ENCODE results near the gene ZNF280A. TPM values are rescaled to one million over a fixed set of nuclear protein-coding genes. Genes with fewer than 3 reads are reported as not detected.
"Not testable (repeated sequence)": the region's sequence is repeated elsewhere in the genome, so short reads cannot be mapped to it uniquely, and the experiment has no call there.

ZNF280A gene
- total and polyA plus RNA-seq, 2 experiments from 2014 or later: not detected

DNA sequence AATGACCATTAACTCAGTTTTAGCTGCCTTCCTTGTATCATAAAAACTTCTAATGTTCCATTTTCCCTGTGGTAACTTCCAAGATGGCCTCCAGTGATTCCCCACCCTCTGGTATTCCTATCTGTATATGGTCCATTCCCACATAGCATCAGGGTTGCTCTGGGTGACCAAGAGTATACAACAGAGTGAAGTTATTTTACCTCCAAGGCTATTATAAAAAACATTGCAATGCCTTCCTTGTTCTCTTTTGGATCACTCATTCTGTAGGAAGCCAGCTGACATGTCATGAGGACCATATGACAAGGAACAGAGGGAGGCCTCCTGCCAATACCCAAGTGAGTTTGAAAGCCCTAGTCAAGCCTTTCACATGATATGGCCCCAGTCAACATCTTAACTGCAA lies 41.6 kb downstream of the ZNF280A start:
- no peak for ATAC-seq
- H3K27me3 ChIP-seq (ENCODE audit: insufficient read depth): peaks cover 96% of the 10 kb centered on the region
- no peak overlapping the region for H3K4me2 ChIP-seq
- no peaks in the 10 kb centered on the region; the same call in 2 of the 3 replicates for H3K9me3 Mint-ChIP-seq
- H3K4me1 Mint-ChIP-seq: peaks cover 8% of the 10 kb centered on the region; the same call in 2 of the 3 replicates
- no peak overlapping the region for H3K4me3 Mint-ChIP-seq
- no peaks in the 10 kb centered on the region for H3K36me3 ChIP-seq (ENCODE audit: insufficient read depth)
- no peak overlapping the region for H3K4me3 ChIP-seq
- no peaks in the 10 kb centered on the region; the same call in 1 of the 2 replicates for H4K20me1 ChIP-seq (replicated peaks; ENCODE audit: insufficient read depth)
- no peak overlapping the region for H2AFZ ChIP-seq
- H3K4me1 ChIP-seq (ENCODE audit: insufficient read depth): peaks cover 8% of the 10 kb centered on the region
- no peak for DNase-seq (ENCODE audit: low spot score)
- no peak overlapping the region for H3K27ac ChIP-seq (ENCODE audit: low read depth)
- no peaks in the 10 kb centered on the region for H3F3A ChIP-seq (replicated peaks; ENCODE audit: low read depth)
- H3K36me3 Mint-ChIP-seq (ENCODE audit: low read depth): no peaks in the 10 kb centered on the region
- no peak for TF ChIP-seq NANOG (IDR thresholded peaks at IDR 0.05; ENCODE audit: borderline replicate concordance)
- H3K79me2 ChIP-seq (replicated peaks; ENCODE audit: insufficient read depth): no peaks in the 10 kb centered on the region
- H3K27ac Mint-ChIP-seq: no peak overlapping the region
- H3K27me3 Mint-ChIP-seq (ENCODE audit: insufficient read depth, low read depth, poor library complexity): peaks cover 26% of the 10 kb centered on the region
- H3K9me2 ChIP-seq (ENCODE audit: insufficient read depth): no peaks in the 10 kb centered on the region

DNA sequence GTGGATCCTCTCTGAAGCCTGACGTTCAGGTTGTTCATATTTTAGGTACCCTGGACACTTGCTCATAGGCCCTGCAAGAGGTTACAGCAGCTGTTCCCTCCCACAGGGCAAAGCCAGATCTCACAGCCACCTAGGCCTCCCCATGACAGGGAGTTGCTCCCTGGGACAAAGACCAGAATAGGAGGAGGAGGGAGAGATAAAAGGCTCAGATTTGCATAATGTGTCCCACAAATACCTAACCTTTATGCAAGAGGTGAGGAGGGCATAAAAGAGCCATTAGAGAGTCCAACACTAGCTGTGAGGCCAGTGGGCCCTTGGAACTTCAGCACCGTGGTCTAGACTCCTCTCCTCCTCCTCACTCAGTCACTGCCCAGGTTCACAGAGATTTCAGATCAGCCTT lies 45.3 kb downstream of the ZNF280A start:
- H3K4me1 ChIP-seq (ENCODE audit: insufficient read depth): peaks cover 8% of the 10 kb centered on the region
- peaks cover 2% of the 10 kb centered on the region; the same call in 2 of the 3 replicates for H3K36me3 Mint-ChIP-seq (ENCODE audit: low read depth)
- H3K79me2 ChIP-seq (replicated peaks; ENCODE audit: insufficient read depth): no peaks in the 10 kb centered on the region
- no peak overlapping the region for H2AFZ ChIP-seq
- no peak overlapping the region for H3K4me3 Mint-ChIP-seq
- no peaks in the 10 kb centered on the region for H3K9me2 ChIP-seq (ENCODE audit: insufficient read depth)
- H3K4me1 Mint-ChIP-seq: peaks cover 8% of the 10 kb centered on the region; the same call in 2 of the 3 replicates
- DNase-seq (ENCODE audit: low spot score) (peak; percentile 20), ATAC-seq (peak; percentile 84)
- no peaks in the 10 kb centered on the region for H3F3A ChIP-seq (replicated peaks; ENCODE audit: low read depth)
- peak overlapping the region; percentile 29; the same call in 1 of the 2 replicates for H3K4me2 ChIP-seq
- H4K20me1 ChIP-seq (replicated peaks; ENCODE audit: insufficient read depth): no peaks in the 10 kb centered on the region; the same call in 1 of the 2 replicates
- H3K27me3 Mint-ChIP-seq (ENCODE audit: insufficient read depth, low read depth, poor library complexity): peaks cover 26% of the 10 kb centered on the region
- H3K27ac Mint-ChIP-seq: no peak overlapping the region
- H3K36me3 ChIP-seq (ENCODE audit: insufficient read depth): no peaks in the 10 kb centered on the region
- no peak overlapping the region for H3K27ac ChIP-seq (ENCODE audit: low read depth)
- TF ChIP-seq, protein P1, sequence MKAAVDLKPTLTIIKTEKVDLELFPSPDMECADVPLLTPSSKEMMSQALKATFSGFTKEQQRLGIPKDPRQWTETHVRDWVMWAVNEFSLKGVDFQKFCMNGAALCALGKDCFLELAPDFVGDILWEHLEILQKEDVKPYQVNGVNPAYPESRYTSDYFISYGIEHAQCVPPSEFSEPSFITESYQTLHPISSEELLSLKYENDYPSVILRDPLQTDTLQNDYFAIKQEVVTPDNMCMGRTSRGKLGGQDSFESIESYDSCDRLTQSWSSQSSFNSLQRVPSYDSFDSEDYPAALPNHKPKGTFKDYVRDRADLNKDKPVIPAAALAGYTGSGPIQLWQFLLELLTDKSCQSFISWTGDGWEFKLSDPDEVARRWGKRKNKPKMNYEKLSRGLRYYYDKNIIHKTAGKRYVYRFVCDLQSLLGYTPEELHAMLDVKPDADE (IDR thresholded peaks at IDR 0.05): no peak
- no peak for TF ChIP-seq CREB1 (CRISPR knock-in tag; IDR thresholded peaks at IDR 0.05; ENCODE audit: low read depth)
- peaks cover 13% of the 10 kb centered on the region for H3K9me3 Mint-ChIP-seq
- H3K27me3 ChIP-seq (ENCODE audit: insufficient read depth): peaks cover 97% of the 10 kb centered on the region
- H3K4me3 ChIP-seq: no peak overlapping the region

DNA sequence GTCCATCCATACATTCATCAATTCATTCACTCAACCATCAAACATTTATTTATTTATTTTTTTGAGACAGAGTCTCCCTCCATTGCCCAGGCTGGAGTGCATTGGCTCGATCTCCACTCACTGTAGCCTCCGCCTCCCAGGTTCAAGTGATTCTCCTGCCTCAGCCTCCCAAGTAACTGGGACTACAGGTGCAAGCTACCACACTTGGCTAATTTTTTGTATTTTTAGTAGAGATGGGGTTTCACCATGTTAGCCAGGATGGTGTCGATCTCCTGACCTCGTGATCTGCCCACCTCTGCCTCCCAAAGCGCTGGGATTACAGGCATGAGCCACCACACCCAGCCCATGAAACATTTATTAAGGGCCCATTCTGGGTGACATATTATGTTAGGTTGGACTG lies 49.0 kb downstream of the ZNF280A start:
- H3K4me3 ChIP-seq: not testable (repeated sequence)

GRCh38 chr22:22469527-22469926 lies 50.5 kb downstream of the ZNF280A start:
- H3F3A ChIP-seq (replicated peaks; ENCODE audit: low read depth): no peaks in the 10 kb centered on the region
- H3K36me3 ChIP-seq (ENCODE audit: insufficient read depth): 0 out of 2 replicates have a peak, but pooled peaks cover 3% of the 10 kb centered on the region
- peaks cover 3% of the 10 kb centered on the region for H3K4me1 ChIP-seq (ENCODE audit: insufficient read depth)
- peaks cover 11% of the 10 kb centered on the region; the same call in 2 of the 3 replicates for H3K36me3 Mint-ChIP-seq (ENCODE audit: low read depth)
- H3K27ac Mint-ChIP-seq: no peak overlapping the region
- no peaks in the 10 kb centered on the region for H3K79me2 ChIP-seq (replicated peaks; ENCODE audit: insufficient read depth)
- no peak overlapping the region for H3K4me2 ChIP-seq
- H3K4me1 Mint-ChIP-seq: peaks cover 3% of the 10 kb centered on the region; the same call in 2 of the 3 replicates
- ATAC-seq: no peak
- H3K27ac ChIP-seq (ENCODE audit: low read depth): no peak overlapping the region
- no peak for DNase-seq (ENCODE audit: low spot score)
- no peak overlapping the region for H2AFZ ChIP-seq
- peaks cover 100% of the 10 kb centered on the region for H3K27me3 ChIP-seq (ENCODE audit: insufficient read depth)
- H3K9me2 ChIP-seq (ENCODE audit: insufficient read depth): no peaks in the 10 kb centered on the region
- peaks cover 50% of the 10 kb centered on the region for H3K27me3 Mint-ChIP-seq (ENCODE audit: insufficient read depth, low read depth, poor library complexity)
- peaks cover 43% of the 10 kb centered on the region for H3K9me3 Mint-ChIP-seq
- H4K20me1 ChIP-seq (replicated peaks; ENCODE audit: insufficient read depth): no peaks in the 10 kb centered on the region; the same call in 1 of the 2 replicates
- no peak overlapping the region for H3K4me3 Mint-ChIP-seq
- H3K4me3 ChIP-seq: no peak overlapping the region
- TF ChIP-seq CTCF (conservative IDR thresholded peaks at IDR 0.05; ENCODE audit: low read depth in 2 of 2) (no peak), CREB1 (CRISPR knock-in tag; IDR thresholded peaks at IDR 0.05; ENCODE audit: low read depth) (no peak), REST (IDR thresholded peaks at IDR 0.05; ENCODE audit: unreplicated experiment) (no peak), EZH2 (IDR thresholded peaks at IDR 0.05; ENCODE audit: low read depth, unreplicated experiment) (no peak)

More for the DNA sequence above, 49.0 kb downstream of the ZNF280A start:
- not testable (repeated sequence) for H3K79me2 ChIP-seq (replicated peaks; ENCODE audit: insufficient read depth); H3K36me3 ChIP-seq (ENCODE audit: insufficient read depth); H3K4me2 ChIP-seq; H2AFZ ChIP-seq; H3K4me1 Mint-ChIP-seq; H3K27ac ChIP-seq (ENCODE audit: low read depth); H3K4me3 Mint-ChIP-seq; ATAC-seq; H3K27ac Mint-ChIP-seq; H3K4me1 ChIP-seq (ENCODE audit: insufficient read depth); DNase-seq (ENCODE audit: low spot score); H4K20me1 ChIP-seq (replicated peaks; ENCODE audit: insufficient read depth); H3K9me2 ChIP-seq (ENCODE audit: insufficient read depth); H3F3A ChIP-seq (replicated peaks; ENCODE audit: low read depth)
- H3K27me3 ChIP-seq (ENCODE audit: insufficient read depth): peaks cover 97% of the 10 kb centered on the region
- peaks cover 43% of the 10 kb centered on the region for H3K9me3 Mint-ChIP-seq
- H3K36me3 Mint-ChIP-seq (ENCODE audit: low read depth): peaks cover 11% of the 10 kb centered on the region; the same call in 2 of the 3 replicates
- H3K27me3 Mint-ChIP-seq (ENCODE audit: insufficient read depth, low read depth, poor library complexity): peaks cover 49% of the 10 kb centered on the region

Measured in GM23338 (cell line).